GM23338 (cell line): ENCODE data around the gene STYK1.

Experiments
- CTCF ChIP-seq, 2 experiments: fragments of 200-600 bp in 1 of 2; sonication (generic) in 1 of 2; conservative IDR thresholded peaks; 2 replicates each; pipeline versions ENCODE4 v1.5.1 to v1.6.1; 2016 to 2017; ENCODE audit warnings: antibody characterized with exemption in 2 of 2, low read depth in 2 of 2, mild to moderate bottlenecking in 2 of 2, moderate library complexity in 1 of 2
- EZH2 ChIP-seq: fragments of 200-600 bp; sonication (generic); IDR thresholded peaks from one replicate; pipeline ENCODE4 v1.8.0; 2017; ENCODE audit warnings: antibody characterized with exemption, mild to moderate bottlenecking, low read depth; ENCODE audit not compliant: unreplicated experiment
- EZH2phosphoT487 ChIP-seq: fragments of 200-600 bp; sonication (generic); IDR thresholded peaks from one replicate; pipeline ENCODE4 v1.8.1; 2018; ENCODE audit warnings: antibody characterized with exemption; ENCODE audit not compliant: unreplicated experiment
- POLR2AphosphoS5 ChIP-seq: IDR thresholded peaks from 2 replicates; pipeline ENCODE4 v1.6.1; 2016; ENCODE audit warnings: antibody characterized with exemption, low read depth

DNA sequence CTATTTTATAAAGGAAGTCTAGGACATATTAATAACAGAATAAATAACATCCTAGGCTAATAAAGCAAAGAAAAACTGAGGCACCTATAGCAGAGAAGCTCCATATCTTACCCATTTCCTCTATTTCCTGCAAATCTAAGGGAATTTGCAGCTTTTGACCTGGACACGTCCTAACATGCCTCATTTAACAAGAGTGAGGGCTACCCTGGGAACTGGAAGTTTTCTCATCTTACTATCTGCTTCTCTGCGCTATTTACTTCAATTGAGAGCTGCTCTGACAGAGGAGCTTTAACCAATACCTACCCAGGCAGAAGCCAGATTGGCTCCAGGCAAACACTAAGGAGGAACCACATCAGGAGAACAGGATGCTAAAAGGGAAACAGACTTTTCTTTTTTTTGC, 43.6 kb upstream of the STYK1 start:
- TF ChIP-seq CTCF (conservative IDR thresholded peaks at IDR 0.05; ENCODE audit: low read depth in 2 of 2) (no peak), POLR2AphosphoS5 (no peak), EZH2phosphoT487 (no peak), EZH2 (no peak)
